Adrenal gland (tissue), 12 donors: ENCODE results near the gene AMN. TPM values are rescaled to one million over a fixed set of nuclear protein-coding genes. Genes with fewer than 3 reads are reported as not detected.
"Not testable (repeated sequence)": the region's sequence is repeated elsewhere in the genome, so short reads cannot be mapped to it uniquely, and the experiment has no call there.

ENCODE experiments used
- DNase-seq, 7 donors: peaks; one replicate each; pipeline ENCODE4 v3.0.0-alpha.2; 2019 to 2020
- H3K27ac ChIP-seq, 5 donors: fragments of 200-600 bp; sonication (generic) in 4 of 5; 1 replicate in 3 of 5; 2 replicates in 2 of 5; pipeline versions ENCODE4 v1.5.1 to v1.8.0; 2016 to 2020; ENCODE audit warnings: mild to moderate bottlenecking in 1 of 5
- H3K27me3 ChIP-seq: fragments of 200-600 bp; 2 replicates; pipeline ENCODE4 v1.8.0; 2021
- H3K36me3 ChIP-seq, 2 donors: fragments of 200-600 bp; replicated peaks in 1 of 2; 1 replicate in 1 of 2; 2 replicates in 1 of 2; pipeline versions ENCODE4 v1.5.1 to v1.8.0; 2018 to 2022
- H3K4me1 ChIP-seq, 2 donors: fragments of 200-600 bp; replicated peaks in 1 of 2; 1 replicate in 1 of 2; 2 replicates in 1 of 2; pipeline versions ENCODE4 v1.5.1 to v1.8.0; 2018 to 2021
- H3K4me3 ChIP-seq, 4 donors: fragments of 200-600 bp; sonication (generic) in 3 of 4; one replicate each; pipeline ENCODE4 v1.5.1; 2016 to 2018
- H3K9me3 ChIP-seq, 3 donors: fragments of 200-600 bp; sonication (generic) in 1 of 3; replicated peaks in 1 of 3; 1 replicate in 2 of 3; 2 replicates in 1 of 3; pipeline versions ENCODE4 v1.5.1 to v1.8.0; 2016 to 2021
- CTCF ChIP-seq, 6 experiments: fragments of 450-650 bp in 4 of 6; fragments of 200-600 bp in 2 of 6; sonication (generic) in 1 of 6; IDR thresholded peaks; 1 replicate in 5 of 6; 2 replicates in 1 of 6; pipeline versions ENCODE4 v1.5.1 to v1.8.0; 2016 to 2021; ENCODE audit warnings: antibody characterized with exemption in 6 of 6, mild to moderate bottlenecking in 2 of 6, moderate library complexity in 1 of 6
- POLR2A ChIP-seq, 2 donors: fragments of 450-650 bp; IDR thresholded peaks; one replicate each; pipeline ENCODE4 v1.6.1; 2017; ENCODE audit warnings: antibody characterized with exemption in 2 of 2, mild to moderate bottlenecking in 2 of 2, moderate library complexity in 1 of 2
- WGBS, 4 donors: extraction: QIAGEN DNeasy Blood & Tissue Kit in 2 of 4; methylation state at CpG; one replicate each; pipeline versions ENCODE4 v1.1.5 to v1.1.7; 2013 to 2017; 5-methylcytosine and 5-hydroxymethylcytosine counted together
- intact Hi-C, 2 donors: fragments of 100-400 bp; cut with DNase I; formaldehyde crosslinking; loops; one replicate each; pipeline versions ENCODE4 v1.14.1 to v1.15.0; 2022 to 2023
- polyA plus RNA-seq, 3 donors: library from polyadenylated mRNA; stranded (reverse); fragments of 200-250 nt in 2 of 3; fragments of 350-450 nt in 1 of 3; fragmentation: Illumina TruSeq in 1 of 3; extraction: RNeasy Lipid Tissue Mini Kit (QIAGEN cat#74804) in 1 of 3; gene quantifications; one replicate each; pipeline ENCODE4 v1.2.3, GENCODE V29; 2013 to 2014
- total RNA-seq, 9 donors: library from RNA; depleted of rRNA in 4 of 9; stranded (reverse); fragments of >200 nt in 4 of 9; fragments of 120-200 nt in 1 of 9; fragmentation: NEBNext Ultra II Directional in 1 of 9; extraction: Animal tissue kit (Norgen Biotek cat#: 25700) in 1 of 9; gene quantifications; one replicate each; pipeline versions ENCODE4 v1.1.0 to v1.2.4, GENCODE V29; 2013 to 2023
- donor health status: healthy with polysubstance abuse.
- donor health status: Bipolar disorder and iron deficiency.
- donor health status: DM: yes; HTN: yes; CAD: no.
- donor health status: DM: no; HTN: no; CAD: no.
- donor health status: DM: no; HTN: no; CAD: no.
- donor health status: DM: yes; HTN: yes; CAD: no.

AMN gene
- total and polyA plus RNA-seq, 12 donors = 0.07 to 3.6 (median 0.35) TPM; not detected in 4

GRCh38 chr14:102924632-102925588 lies 2.4 kb downstream of the AMN start:
- intact Hi-C loops = no loop called here
- H3K27ac ChIP-seq = no peak overlapping the region
- peaks cover 17% of the 10 kb centered on the region for H3K27me3 ChIP-seq
- H3K4me3 ChIP-seq = no peak overlapping the region
- 78 to 86% (median 84%) methylated on average over 13 to 25 of the region's 25 CpGs for WGBS, 4 donors
- TF ChIP-seq POLR2A (IDR thresholded peaks at IDR 0.05) = no peak
- TF ChIP-seq CTCF (IDR thresholded peaks at IDR 0.05) = no peak
- no peak for DNase-seq
- no peaks in the 10 kb centered on the region for H3K9me3 ChIP-seq
- no peaks in the 10 kb centered on the region for H3K36me3 ChIP-seq
- H3K4me1 ChIP-seq = peaks cover 15 to 30% of the 10 kb centered on the region in 2 donors

DNA sequence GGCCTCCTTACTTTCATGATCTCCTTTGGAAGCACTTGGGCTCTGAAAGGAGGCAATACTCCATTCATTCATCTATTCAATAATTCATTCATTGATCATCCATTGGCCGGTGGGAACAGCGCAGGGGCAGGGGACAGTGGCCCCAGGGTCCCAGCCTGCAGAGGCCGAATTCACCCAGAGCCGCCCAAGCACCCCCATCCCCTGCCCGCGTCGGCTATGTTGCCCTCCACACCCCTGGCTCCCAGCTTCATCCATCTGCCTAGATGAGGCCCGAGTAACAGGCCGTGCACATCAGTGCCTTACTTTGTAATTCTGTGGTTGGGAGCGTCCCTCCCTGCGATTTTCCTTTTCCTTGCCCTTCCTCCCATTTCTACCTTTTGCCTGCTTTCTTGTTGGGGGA lies 3.2 kb downstream of the AMN start:
- Histone ChIP-seq H3K4me3 (no peak overlapping the region), H3K27ac (no peak overlapping the region), H3K36me3 (no peaks in the 10 kb centered on the region), H3K4me1 (peaks cover 22 to 37% of the 10 kb centered on the region in 2 donors), H3K27me3 (peaks cover 25% of the 10 kb centered on the region), H3K9me3 (no peaks in the 10 kb centered on the region)
- TF ChIP-seq CTCF (IDR thresholded peaks at IDR 0.05) = no peak
- TF ChIP-seq POLR2A (IDR thresholded peaks at IDR 0.05) = no peak
- DNase-seq = no peak
- intact Hi-C loops = no loop called here
- 73 to 83% (median 78%) methylated on average over 10 to 11 of the region's 11 CpGs for WGBS, 4 donors

GRCh38 chr14:102926104-102926503 lies 3.6 kb downstream of the AMN start:
- intact Hi-C loops = no loop called here
- Histone ChIP-seq H3K36me3 (no peaks in the 10 kb centered on the region), H3K4me1 (peaks cover 22 to 40% of the 10 kb centered on the region in 2 donors), H3K9me3 (no peaks in the 10 kb centered on the region), H3K4me3 (no peak overlapping the region), H3K27me3 (peaks cover 25% of the 10 kb centered on the region), H3K27ac (no peak overlapping the region)
- WGBS, 4 donors = 69 to 74% (median 72%) methylated on average over 12 of the region's 12 CpGs
- TF ChIP-seq CTCF (IDR thresholded peaks at IDR 0.05) (no peak), POLR2A (IDR thresholded peaks at IDR 0.05) (no peak)
- DNase-seq = no peak

DNA sequence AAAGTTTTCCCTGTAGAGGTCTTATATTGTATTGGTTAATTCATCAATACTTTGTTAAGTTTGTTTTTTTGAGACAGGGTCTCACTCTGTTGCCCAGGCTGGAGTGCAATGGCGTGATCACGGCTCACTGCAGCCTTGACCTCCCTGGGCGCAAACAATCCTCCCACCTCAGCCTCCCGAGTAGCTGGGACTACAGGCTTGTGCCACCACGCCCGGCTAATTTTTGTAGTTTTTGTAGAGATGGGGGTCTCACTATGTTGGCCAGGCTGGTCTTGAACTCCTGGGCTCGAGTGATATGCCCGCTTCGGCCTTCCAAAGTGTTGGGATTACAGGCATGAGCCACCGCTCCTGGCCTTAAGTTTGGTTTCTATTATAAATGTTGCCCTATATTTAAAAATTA lies 4.4 kb downstream of the AMN start:
- peaks cover 22 to 40% of the 10 kb centered on the region in 2 donors for H3K4me1 ChIP-seq
- H3K9me3 ChIP-seq, DNase-seq, H3K36me3 ChIP-seq, H3K4me3 ChIP-seq, H3K27ac ChIP-seq, intact Hi-C loops: not testable (repeated sequence)
- WGBS, 4 donors = 93 to 97% (median 94%) methylated on average over 10 of the region's 10 CpGs
- peaks cover 25% of the 10 kb centered on the region for H3K27me3 ChIP-seq
